HCT116 (cell line): ENCODE measurements around the gene SECISBP2. TPM values are rescaled to one million over a fixed set of nuclear protein-coding genes. Genes with fewer than 3 reads are reported as not detected.

ENCODE experiments used
- ATAC-seq: fragments of 200-7000 bp; cut with Tn5 transposase; 2 replicates; pipeline ENCODE4 v1.9.1; 2020; ENCODE audit warnings: mild to moderate bottlenecking, moderate library complexity
- BruUV-seq: library from RNA; stranded (reverse); fragments of 400-500 nt; replicated peaks from 2 replicates; lab custom pipeline; 2021; lab: Mats Ljungman, UMichigan
- CTCF ChIA-PET: fragments of 300-600 bp; sonication (Branson Sonifier 250); formaldehyde crosslinking; loops from one replicate; lab custom pipeline; 2021; ENCODE audit warnings: antibody characterized with exemption; lab: Charles Lee
- POLR2A ChIA-PET: fragments of 300-600, 350-600 bp; sonication (Branson Sonifier 250); formaldehyde crosslinking; loops from one replicate; lab custom pipeline; 2021; ENCODE audit warnings: antibody characterized with exemption; lab: Charles Lee
- RAD21 ChIA-PET, 2 experiments: fragments of 300-600 bp; sonication (Branson Sonifier 250); formaldehyde crosslinking; loops; one replicate each; lab custom pipeline; 2023; ENCODE audit warnings: low total read pairs in 2 of 2; ENCODE audit not compliant: uncharacterized antibody in 2 of 2, unreplicated experiment in 2 of 2, low non-redundant PET in 1 of 2; lab: Charles Lee
- DNase-seq: peaks from one replicate; pipeline ENCODE4 v3.0.0-alpha.2; 2010; ENCODE audit warnings: low read depth, low spot score
- H2AFZ ChIP-seq: fragments of 200-600 bp; shearing (Covaris generic), sonication (generic); 2 replicates; pipeline ENCODE4 v1.6.1; 2017; ENCODE audit warnings: low read depth, mixed run types, mixed read lengths, antibody characterized with exemption, low read length; ENCODE audit not compliant: poor library complexity, severe bottlenecking
- H3K27ac ChIP-seq: 2 replicates; pipeline ENCODE4 v1.5.1; 2012; ENCODE audit warnings: low read depth, low read length
- H3K27me3 ChIP-seq: fragments of 200-600 bp; sonication (generic); 2 replicates; pipeline ENCODE4 v1.6.1; 2016; ENCODE audit warnings: mixed run types, low read length, mixed read lengths; ENCODE audit not compliant: insufficient read depth
- H3K36me3 ChIP-seq, 2 experiments: fragments of 200-500 bp in 1 of 2; fragments of 200-600 bp in 1 of 2; sonication (Bioruptor generic) in 1 of 2; sonication (generic) in 1 of 2; 2 replicates each; pipeline versions ENCODE4 v1.5.1 to v1.6.1; 2014 to 2016; ENCODE audit warnings: low read length in 2 of 2, inconsistent platforms in 1 of 2, mixed read lengths in 1 of 2, mixed run types in 1 of 2; ENCODE audit not compliant: insufficient read depth in 2 of 2, control insufficient read depth in 1 of 2
- H3K4me1 ChIP-seq, 2 experiments: fragments of 200-600 bp in 1 of 2; sonication (generic) in 1 of 2; 2 replicates each; pipeline versions ENCODE4 v1.5.1 to v1.6.1; 2012 to 2017; ENCODE audit warnings: low read length in 2 of 2, inconsistent platforms in 1 of 2, mild to moderate bottlenecking in 1 of 2, mixed read lengths in 1 of 2, mixed run types in 1 of 2, moderate library complexity in 1 of 2; ENCODE audit not compliant: insufficient read depth in 2 of 2, control insufficient read depth in 1 of 2
- H3K4me2 ChIP-seq: fragments of 200-600 bp; sonication (generic); 2 replicates; pipeline ENCODE4 v1.6.1; 2017; ENCODE audit warnings: mixed run types, low read length, mixed read lengths
- H3K4me3 ChIP-seq, 2 experiments: fragments of 200-600 bp in 1 of 2; sonication (generic) in 1 of 2; replicated peaks in 1 of 2; 2 replicates each; pipeline ENCODE4 v1.5.1; 2011 to 2016; ENCODE audit warnings: low read length in 2 of 2, control low read depth in 1 of 2, low read depth in 1 of 2, mild to moderate bottlenecking in 1 of 2, mixed read lengths in 1 of 2, mixed run types in 1 of 2
- H3K79me2 ChIP-seq: fragments of 200-600 bp; sonication (generic); 2 replicates; pipeline ENCODE4 v1.6.1; 2017; ENCODE audit warnings: mild to moderate bottlenecking, mixed run types, low read length, moderate library complexity, mixed read lengths; ENCODE audit not compliant: insufficient read depth
- H3K9ac ChIP-seq: fragments of 200-600 bp; sonication (generic); 2 replicates; pipeline ENCODE4 v1.6.1; 2016; ENCODE audit warnings: low read length, mixed read lengths
- H3K9me2 ChIP-seq: fragments of 200-600 bp; sonication (generic), shearing (Covaris generic); 2 replicates; pipeline ENCODE4 v1.6.1; 2017; ENCODE audit warnings: mixed run types, mild to moderate bottlenecking, moderate library complexity; ENCODE audit not compliant: insufficient read depth
- H3K9me3 ChIP-seq, 2 experiments: fragments of 200-500 bp in 1 of 2; fragments of 200-600 bp in 1 of 2; sonication (Bioruptor generic) in 1 of 2; sonication (generic) in 1 of 2; 2 replicates each; pipeline ENCODE4 v1.6.1; 2014 to 2017; ENCODE audit warnings: low read length in 2 of 2, mixed read lengths in 2 of 2, inconsistent platforms in 1 of 2, low read depth in 1 of 2, mild to moderate bottlenecking in 1 of 2, mixed run types in 1 of 2, moderate library complexity in 1 of 2; ENCODE audit not compliant: control insufficient read depth in 1 of 2, insufficient read depth in 1 of 2
- H4K20me1 ChIP-seq: fragments of 200-600 bp; sonication (generic), shearing (Covaris generic); 2 replicates; pipeline ENCODE4 v1.6.1; 2017; ENCODE audit warnings: mixed run types, mild to moderate bottlenecking, moderate library complexity; ENCODE audit not compliant: insufficient read depth
- CEBPB ChIP-seq: IDR thresholded peaks from 2 replicates; pipeline ENCODE4 v1.6.1; 2012; ENCODE audit warnings: low read depth
- EZH2 ChIP-seq: fragments of 200-600 bp; sonication (generic); IDR thresholded peaks from 2 replicates; pipeline ENCODE4 v1.6.1; 2017; ENCODE audit warnings: antibody characterized with exemption, mixed run types
- POLR2A ChIP-seq: IDR thresholded peaks from 2 replicates; pipeline ENCODE4 v1.7.0; 2011; ENCODE audit warnings: borderline replicate concordance; ENCODE audit not compliant: insufficient read depth, insufficient read length; ENCODE audit errors: extremely low read depth
- POLR2AphosphoS5 ChIP-seq: IDR thresholded peaks from 2 replicates; pipeline ENCODE4 v1.6.1; 2011; ENCODE audit warnings: mild to moderate bottlenecking, low read depth, low read length, moderate library complexity
- ZFX ChIP-seq: fragments of 450-650 bp; IDR thresholded peaks from 2 replicates; pipeline ENCODE4 v1.6.1; 2017
- ZNF274 ChIP-seq: fragments of 200-500 bp; sonication (Bioruptor generic); IDR thresholded peaks from 2 replicates; pipeline ENCODE4 v1.6.1; 2014; ENCODE audit warnings: mild to moderate bottlenecking, low read depth, low read length, inconsistent platforms
- intact Hi-C: fragments of 100-400 bp; cut with micrococcal nuclease; formaldehyde crosslinking; loops from 2 replicates; pipeline ENCODE4 v1.10.0; 2022
- total RNA-seq: library from RNA; stranded (reverse); gene quantifications from one replicate; pipeline ENCODE4 v1.2.1, GENCODE V29; 2021; ENCODE audit not compliant: unreplicated experiment
- TF ChIP-seq, protein P1 (sequence below): IDR thresholded peaks from 2 replicates; pipeline ENCODE4 v1.6.1; 2011; ENCODE audit warnings: mild to moderate bottlenecking, low read length, moderate library complexity; ENCODE audit not compliant: insufficient replicate concordance; ENCODE audit errors: extremely low read depth

SECISBP2 gene
- total RNA-seq, 1 experiment from 2014 or later = 41.6 TPM

DNA sequence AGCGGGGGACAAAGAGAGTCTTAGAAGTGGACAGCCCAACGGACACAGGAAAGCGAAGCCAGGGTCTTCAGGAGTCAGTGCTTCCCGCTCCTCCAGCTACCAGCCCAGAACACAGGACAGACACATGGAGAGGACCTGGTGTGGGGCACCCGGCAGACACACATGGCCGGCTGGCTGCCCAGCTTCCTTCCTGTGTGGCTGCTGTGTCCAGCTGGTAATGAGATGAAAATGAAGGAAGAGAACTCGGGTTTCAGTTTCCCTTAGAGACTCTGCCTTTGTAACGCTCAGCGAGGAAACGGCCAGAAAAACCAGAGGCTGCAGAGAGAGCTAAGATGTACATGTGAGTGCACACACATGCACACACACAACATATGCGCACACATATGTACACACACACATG is 87.5 kb downstream of the SECISBP2 start:
- TF ChIP-seq EZH2 (no peak), ZNF274 (no peak), POLR2AphosphoS5 (no peak), CEBPB (no peak), ZFX (no peak), POLR2A (no peak)
- TF ChIP-seq, protein P1, sequence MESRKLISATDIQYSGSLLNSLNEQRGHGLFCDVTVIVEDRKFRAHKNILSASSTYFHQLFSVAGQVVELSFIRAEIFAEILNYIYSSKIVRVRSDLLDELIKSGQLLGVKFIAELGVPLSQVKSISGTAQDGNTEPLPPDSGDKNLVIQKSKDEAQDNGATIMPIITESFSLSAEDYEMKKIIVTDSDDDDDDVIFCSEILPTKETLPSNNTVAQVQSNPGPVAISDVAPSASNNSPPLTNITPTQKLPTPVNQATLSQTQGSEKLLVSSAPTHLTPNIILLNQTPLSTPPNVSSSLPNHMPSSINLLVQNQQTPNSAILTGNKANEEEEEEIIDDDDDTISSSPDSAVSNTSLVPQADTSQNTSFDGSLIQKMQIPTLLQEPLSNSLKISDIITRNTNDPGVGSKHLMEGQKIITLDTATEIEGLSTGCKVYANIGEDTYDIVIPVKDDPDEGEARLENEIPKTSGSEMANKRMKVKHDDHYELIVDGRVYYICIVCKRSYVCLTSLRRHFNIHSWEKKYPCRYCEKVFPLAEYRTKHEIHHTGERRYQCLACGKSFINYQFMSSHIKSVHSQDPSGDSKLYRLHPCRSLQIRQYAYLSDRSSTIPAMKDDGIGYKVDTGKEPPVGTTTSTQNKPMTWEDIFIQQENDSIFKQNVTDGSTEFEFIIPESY = no peak
- TF ChIP-seq, all 23 proteins: peak for 0
- no peaks in the 10 kb centered on the region for H3K36me3 ChIP-seq
- ChIA-PET RAD21 (no interaction called here), CTCF (no interaction called here), POLR2A (no interaction called here)
- H3K9ac ChIP-seq = no peak overlapping the region
- intact Hi-C loops = no loop called here
- no peaks in the 10 kb centered on the region for H3K9me3 ChIP-seq
- H2AFZ ChIP-seq = no peak overlapping the region
- DNase-seq (no peak), ATAC-seq (no peak)
- no peak overlapping the region for H3K4me2 ChIP-seq
- no peaks in the 10 kb centered on the region for H4K20me1 ChIP-seq
- H3K79me2 ChIP-seq = no peaks in the 10 kb centered on the region
- no peaks in the 10 kb centered on the region for H3K27me3 ChIP-seq
- no peak overlapping the region for H3K27ac ChIP-seq
- H3K4me1 ChIP-seq = peaks cover 0 to 6% of the 10 kb centered on the region in 2 experiments; a peak in 1 of 4 replicates
- no peak overlapping the region for H3K4me3 ChIP-seq
- no peaks in the 10 kb centered on the region for H3K9me2 ChIP-seq
- no TSS peak for BruUV-seq

DNA sequence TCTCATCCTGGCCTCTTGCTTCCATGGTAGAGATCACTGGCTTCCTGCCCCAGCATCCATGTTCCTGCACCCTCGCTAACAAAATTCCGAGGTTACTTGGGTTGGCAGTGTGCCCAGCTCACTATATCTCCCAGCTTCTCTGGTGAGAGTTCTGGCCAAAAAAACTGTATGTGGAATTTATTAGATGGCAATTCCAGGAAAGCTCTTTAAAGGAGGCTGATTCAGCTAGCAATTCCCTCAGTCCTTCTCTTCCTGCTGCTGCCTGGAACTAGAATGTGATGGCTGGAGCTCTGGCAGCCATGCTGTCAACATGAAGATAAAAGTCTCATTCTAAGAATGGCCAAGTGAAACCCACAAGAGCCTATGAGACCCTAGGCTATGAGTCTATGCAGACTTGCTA is 88.8 kb downstream of the SECISBP2 start:
- TF ChIP-seq POLR2A = no peak
- DNase-seq (no peak), ATAC-seq (no peak)
- CTCF ChIA-PET = interaction anchor here (1.8 kb wide), 1 partner anchor 142 kb away, joined by 5 read pairs; no protein-coding TSS in a partner anchor
- H2AFZ ChIP-seq = no peak overlapping the region
- RAD21 ChIA-PET = no interaction called here
- no peaks in the 10 kb centered on the region for H3K79me2 ChIP-seq
- H3K27me3 ChIP-seq = no peaks in the 10 kb centered on the region
- POLR2A ChIA-PET = no interaction called here
- H3K4me3 ChIP-seq = no peak overlapping the region
- BruUV-seq = no TSS peak
- intact Hi-C loops = no loop called here
- no peaks in the 10 kb centered on the region for H3K9me2 ChIP-seq
- no peaks in the 10 kb centered on the region for H3K36me3 ChIP-seq
- no peak overlapping the region for H3K27ac ChIP-seq
- H3K4me1 ChIP-seq = peaks cover 0 to 6% of the 10 kb centered on the region in 2 experiments; a peak in 1 of 4 replicates
- H3K4me2 ChIP-seq = no peak overlapping the region
- no peak overlapping the region for H3K9ac ChIP-seq
- H3K9me3 ChIP-seq = no peaks in the 10 kb centered on the region
- H4K20me1 ChIP-seq = no peaks in the 10 kb centered on the region
